Heart left ventricle (tissue), 16 donors: ENCODE data around the gene RHOBTB1. TPM values are rescaled to one million over a fixed set of nuclear protein-coding genes. Genes with fewer than 3 reads are reported as not detected.

Experiments used
- ATAC-seq, 4 donors: fragments of 200-7000 bp; cut with Tn5 transposase; one replicate each; pipeline ENCODE4 v1.9.1; 2020 to 2022; ENCODE audit warnings: moderate library complexity in 4 of 4, mild to moderate bottlenecking in 3 of 4, moderate number of reproducible peaks in 1 of 4
- DNase-seq, 5 donors: peaks; one replicate each; pipeline ENCODE4 v3.0.0-alpha.2; 2020
- H3K27ac ChIP-seq, 12 donors: fragments of 200-600 bp; sonication (generic) in 4 of 12; one replicate each; pipeline versions ENCODE4 v1.5.0 to v1.8.0; 2016 to 2022; ENCODE audit warnings: mild to moderate bottlenecking in 2 of 12
- H3K27me3 ChIP-seq, 9 donors: fragments of 200-600 bp; sonication (generic) in 2 of 9; one replicate each; pipeline versions ENCODE4 v1.5.1 to v1.8.0; 2016 to 2022; ENCODE audit warnings: mild to moderate bottlenecking in 3 of 9
- H3K36me3 ChIP-seq, 9 donors: fragments of 200-600 bp; sonication (generic) in 2 of 9; one replicate each; pipeline versions ENCODE4 v1.5.0 to v1.8.0; 2018 to 2022; ENCODE audit warnings: mild to moderate bottlenecking in 2 of 9
- H3K4me1 ChIP-seq, 12 donors: fragments of 200-600 bp; sonication (generic) in 4 of 12; one replicate each; pipeline versions ENCODE4 v1.5.0 to v1.8.0; 2016 to 2022; ENCODE audit warnings: mild to moderate bottlenecking in 3 of 12
- H3K4me3 ChIP-seq, 12 donors: fragments of 200-600 bp; sonication (generic) in 4 of 12; one replicate each; pipeline versions ENCODE4 v1.5.0 to v1.8.0; 2017 to 2022; ENCODE audit warnings: mild to moderate bottlenecking in 9 of 12, moderate library complexity in 4 of 12
- H3K9me3 ChIP-seq, 12 donors: fragments of 200-600 bp; sonication (generic) in 4 of 12; one replicate each; pipeline versions ENCODE4 v1.5.0 to v1.8.0; 2016 to 2022; ENCODE audit warnings: mild to moderate bottlenecking in 1 of 12
- CTCF ChIP-seq, 12 donors: fragments of 200-600 bp; sonication (generic) in 4 of 12; IDR thresholded peaks; one replicate each; pipeline versions ENCODE4 v1.5.0 to v1.8.0; 2018 to 2022; ENCODE audit warnings: antibody characterized with exemption in 12 of 12, mild to moderate bottlenecking in 5 of 12
- POLR2A ChIP-seq, 2 donors: fragments of 450-650 bp; IDR thresholded peaks; one replicate each; pipeline ENCODE4 v1.6.1; 2017; ENCODE audit warnings: antibody characterized with exemption in 2 of 2, mild to moderate bottlenecking in 2 of 2, moderate library complexity in 2 of 2
- WGBS, 4 donors: extraction: QIAGEN DNeasy Blood & Tissue Kit in 2 of 4; methylation state at CpG; one replicate each; pipeline versions ENCODE4 v1.1.5 to v1.1.7; 2013 to 2018; 5-methylcytosine and 5-hydroxymethylcytosine counted together
- intact Hi-C, 10 donors: fragments of 100-400 bp; cut with DNase I; formaldehyde crosslinking; loops; one replicate each; pipeline versions ENCODE4 v1.11.1 to v1.14.2; 2022
- polyA plus RNA-seq, 2 donors: library from polyadenylated mRNA; stranded (reverse); fragments of 200-250 nt; gene quantifications; one replicate each; pipeline ENCODE4 v1.2.3, GENCODE V29; 2013
- total RNA-seq, 9 donors: library from RNA; depleted of rRNA in 2 of 9; stranded (reverse); fragments of >200 nt in 2 of 9; fragmentation: NEBNext Ultra II Directional in 3 of 9; extraction: Animal tissue kit (Norgen Biotek cat#: 25700) in 3 of 9; gene quantifications; one replicate each; pipeline versions ENCODE4 v1.1.0 to v1.2.4, GENCODE V29; 2016 to 2023
- donor health status: ischemic (EF 13 %, LVEDD 7.1; RV severe dilation, severe dysfunction).
- donor health status: healthy with polysubstance abuse.
- donor health status: DM: no; HTN: yes; CAD: no.
- donor health status: DM: no; HTN: no; CAD: no.
- donor health status: ischemic (EF 25% LVEDD 6.9; RV normal size, moderate dysfunction).
- donor health status: ischemic (EF 25% LVEDD 5.7; RV mildly dilated, moderate dysfunction).
- donor health status: healthy.
- donor health status: DM: yes; HTN: yes; CAD: no.
- donor health status: ischemic (EF 35%, LVEDD 5.7; RV mildly dilated, moderate dysfunction).
- donor health status: nonischemic (EF 11% LVEDD 7.7; RV severe dilation, severe dysfunction).
- donor health status: DM: yes; HTN: yes; CAD: no.
- donor health status: PGD.
- donor health status: ischemic (EF 29% LVEDD 5.4; RV normal size, mild dysfunction).
- donor health status: nonischemic (EF 23%, LVEDD 6.1; RV moderate dilation, normal function).

Gene RHOBTB1
- total and polyA plus RNA-seq, 11 donors = 6.4 to 41.3 (median 14.9) TPM

GRCh38 chr10:60950300-60950699 lies 6.3 kb upstream of the RHOBTB1 start:
- Histone ChIP-seq H3K27ac (no peak overlapping the region), H3K27me3 (no peaks in the 10 kb centered on the region), H3K36me3 (no peaks in the 10 kb centered on the region), H3K4me1 (peaks cover 0 to 11% (median 0%) of the 10 kb centered on the region in 12 donors), H3K4me3 (no peak overlapping the region), H3K9me3 (no peaks in the 10 kb centered on the region)
- no peak for DNase-seq
- ATAC-seq = no peak
- 80 to 87% (median 85%) methylated on average over 3 of the region's 3 CpGs for WGBS, 4 donors
- no peak for TF ChIP-seq CTCF (IDR thresholded peaks at IDR 0.05)
- TF ChIP-seq POLR2A (IDR thresholded peaks at IDR 0.05) = no peak
- intact Hi-C loops = no loop called here

- Histone ChIP-seq H3K27me3 (no peaks in the 10 kb centered on the region), H3K27ac (no peak overlapping the region), H3K4me1 (peaks cover 0 to 19% (median 7%) of the 10 kb centered on the region in 12 donors), H3K4me3 (no peak overlapping the region), H3K36me3 (no peaks in the 10 kb centered on the region), H3K9me3 (no peaks in the 10 kb centered on the region)
- no peak for TF ChIP-seq POLR2A (IDR thresholded peaks at IDR 0.05)
- TF ChIP-seq CTCF (IDR thresholded peaks at IDR 0.05) = no peak
- intact Hi-C loops = loop anchor here in 2 of 10 donors (5.0 to 10.0 kb wide), 2 partner anchors 64 to 72 kb away; no protein-coding TSS in a partner anchor
- DNase-seq (no peak), ATAC-seq (no peak)
- 94 to 100% (median 99%) methylated on average over 1 of the region's 1 CpG for WGBS, 4 donors
Observed at GRCh38 chr10:60948851-60949250, 4.9 kb upstream of the RHOBTB1 start.

GRCh38 chr10:60944910-60945297 lies 919 bp upstream of the RHOBTB1 start:
- peaks cover 0 to 33% (median 16%) of the 10 kb centered on the region in 12 donors for H3K4me1 ChIP-seq
- H3K9me3 ChIP-seq = no peaks in the 10 kb centered on the region
- peak overlapping the region; percentile 82 to 96 (median 90) for H3K4me3 ChIP-seq
- no peaks in the 10 kb centered on the region for H3K27me3 ChIP-seq
- DNase-seq (peak in 2 of 5 donors; percentile 19 to 24), ATAC-seq (no peak)
- H3K36me3 ChIP-seq = no peaks in the 10 kb centered on the region
- peak overlapping the region; percentile 96 to 100 (median 98) for H3K27ac ChIP-seq
- no peak for TF ChIP-seq CTCF (IDR thresholded peaks at IDR 0.05)
- TF ChIP-seq POLR2A (IDR thresholded peaks at IDR 0.05) = no peak
- intact Hi-C loops = loop anchor here (5.0 to 10.0 kb wide), 9 partner anchors 38 to 128 kb away; no protein-coding TSS in a partner anchor
- WGBS, 4 donors = 31 to 40% (median 35%) methylated on average over 4 of the region's 4 CpGs

- Histone ChIP-seq H3K27ac (peak overlapping the region; percentile 96 to 100 (median 98)), H3K36me3 (peaks cover 0 to 7% (median 0%) of the 10 kb centered on the region in 9 donors), H3K4me3 (peak overlapping the region; percentile 82 to 96 (median 90)), H3K4me1 (peaks cover 0 to 33% (median 18%) of the 10 kb centered on the region in 12 donors), H3K27me3 (no peaks in the 10 kb centered on the region), H3K9me3 (no peaks in the 10 kb centered on the region)
- TF ChIP-seq POLR2A (IDR thresholded peaks at IDR 0.05) = no peak
- peak in 2 of 12 donors; percentile 6 to 10 for TF ChIP-seq CTCF (IDR thresholded peaks at IDR 0.05)
- intact Hi-C loops = loop anchor here (1.0 to 10.0 kb wide), 9 partner anchors 9 to 126 kb away; no protein-coding TSS in a partner anchor
- ATAC-seq (peak; percentile 57 to 76 (median 66)), DNase-seq (peak; percentile 76 to 85 (median 78))
- WGBS, 4 donors = 0 to 1% (median 0%) methylated on average over 3 to 44 of the region's 44 CpGs
Observed at GRCh38 chr10:60943316-60944057, 498 bp downstream of the RHOBTB1 start.
